Large intestine (tissue), 3 donors: ENCODE results near the gene MAP3K12. TPM values are rescaled to one million over a fixed set of nuclear protein-coding genes. Genes with fewer than 3 reads are reported as not detected.
A peak's percentile ranks its signal among the peaks of the same experiment; 100 is the strongest.

Experiments used
- DNase-seq, 2 donors: peaks; one replicate each; pipeline versions ENCODE4 v3.0.0 to v3.0.0-alpha.2; 2013
- H3K27ac ChIP-seq: one replicate; pipeline ENCODE4 v1.5.1; 2013; ENCODE audit warnings: low read length
- H3K27me3 ChIP-seq: 2 replicates; pipeline ENCODE4 v1.6.1; 2013; ENCODE audit warnings: low read length; ENCODE audit not compliant: control insufficient read depth, insufficient read depth
- H3K36me3 ChIP-seq: 2 replicates; pipeline ENCODE4 v1.6.1; 2013; ENCODE audit warnings: low read length; ENCODE audit not compliant: control insufficient read depth, insufficient read depth
- H3K4me1 ChIP-seq: one replicate; pipeline ENCODE4 v1.6.1; 2013; ENCODE audit warnings: low read length; ENCODE audit not compliant: control insufficient read depth, insufficient read depth
- H3K4me3 ChIP-seq: one replicate; pipeline ENCODE4 v1.5.1; 2013; ENCODE audit warnings: low read length
- H3K9me3 ChIP-seq: one replicate; pipeline ENCODE4 v1.6.1; 2013; ENCODE audit warnings: mild to moderate bottlenecking, low read depth, low read length, moderate library complexity; ENCODE audit not compliant: control insufficient read depth
- WGBS: methylation state at CpG from one replicate; pipeline ENCODE4 v1.1.5; 2013; ENCODE audit warnings: low lambda C conversion rate; ENCODE audit not compliant: insufficient coverage; 5-methylcytosine and 5-hydroxymethylcytosine counted together
- polyA plus RNA-seq: library from polyadenylated mRNA; unstranded; fragments of 120-200 nt; gene quantifications from one replicate; pipeline ENCODE4 v1.2.1, GENCODE V29; 2013

Gene MAP3K12
- polyA plus RNA-seq, 1 donor = 13.7 TPM

GRCh38 chr12:53501615-53502181 lies 2.4 kb upstream of the MAP3K12 start:
- H3K9me3 ChIP-seq = no peaks in the 10 kb centered on the region
- DNase-seq = no peak
- no peaks in the 10 kb centered on the region for H3K27me3 ChIP-seq
- peaks cover 35% of the 10 kb centered on the region for H3K36me3 ChIP-seq
- peaks cover 31% of the 10 kb centered on the region for H3K4me1 ChIP-seq
- no CpG with 5 or more reads among the region's 10 CpGs for WGBS
- H3K4me3 ChIP-seq = peak overlapping the region; percentile 67
- peak overlapping the region; percentile 90 for H3K27ac ChIP-seq

GRCh38 chr12:53500776-53501614 lies 1.7 kb upstream of the MAP3K12 start, which contains the start of gene TARBP2:
Gene TARBP2, plus strand, starts transcription at chr12:53501283. Its CDS starts 126 bp downstream, at chr12:53501409.
- Histone ChIP-seq H3K27ac (peak within 1 kb of the TSS; percentile 90), H3K4me1 (peaks cover 35% of the 10 kb centered on the region), H3K36me3 (peaks cover 28% of the 10 kb centered on the region), H3K9me3 (no peaks in the 10 kb centered on the region), H3K4me3 (peak within 1 kb of the TSS; percentile 67), H3K27me3 (no peaks in the 10 kb centered on the region)
- WGBS = no CpG with 5 or more reads among the region's 74 CpGs
- peak; percentile 99 to 100 for DNase-seq

- Histone ChIP-seq H3K4me3 (peak overlapping the region; percentile 67), H3K36me3 (peaks cover 22% of the 10 kb centered on the region), H3K4me1 (peaks cover 40% of the 10 kb centered on the region), H3K27me3 (no peaks in the 10 kb centered on the region), H3K9me3 (no peaks in the 10 kb centered on the region), H3K27ac (peak overlapping the region; percentile 90)
- no CpG with 5 or more reads among the region's 17 CpGs for WGBS
- peak; percentile 77 to 82 for DNase-seq
Measured at GRCh38 chr12:53500142-53500775, 1.0 kb upstream of the MAP3K12 start.

GRCh38 chr12:53498235-53498630 lies 1.0 kb downstream of the MAP3K12 start:
- no peak overlapping the region for H3K4me3 ChIP-seq
- no CpG with 5 or more reads among the region's 2 CpGs for WGBS
- no peaks in the 10 kb centered on the region for H3K9me3 ChIP-seq
- H3K36me3 ChIP-seq = peaks cover 3% of the 10 kb centered on the region
- peaks cover 54% of the 10 kb centered on the region for H3K4me1 ChIP-seq
- H3K27ac ChIP-seq = no peak overlapping the region
- H3K27me3 ChIP-seq = no peaks in the 10 kb centered on the region
- DNase-seq = no peak

- WGBS = no CpG with 5 or more reads among the region's 3 CpGs
- H3K4me3 ChIP-seq = no peak overlapping the region
- peaks cover 56% of the 10 kb centered on the region for H3K4me1 ChIP-seq
Measured at GRCh38 chr12:53497461-53497860, 1.8 kb downstream of the MAP3K12 start.

GRCh38 chr12:53496752-53497032 lies 2.6 kb downstream of the MAP3K12 start:
- Histone ChIP-seq H3K36me3 (no peaks in the 10 kb centered on the region), H3K27ac (peak overlapping the region; percentile 21), H3K4me1 (peaks cover 54% of the 10 kb centered on the region), H3K4me3 (peak overlapping the region; percentile 16), H3K27me3 (no peaks in the 10 kb centered on the region), H3K9me3 (no peaks in the 10 kb centered on the region)
- no peak for DNase-seq
- no CpG with 5 or more reads among the region's 1 CpG for WGBS

More at GRCh38 chr12:53497461-53497860, 1.8 kb downstream of the MAP3K12 start:
- Histone ChIP-seq H3K27me3 (no peaks in the 10 kb centered on the region), H3K36me3 (no peaks in the 10 kb centered on the region), H3K27ac (no peak overlapping the region), H3K9me3 (no peaks in the 10 kb centered on the region)
- DNase-seq = no peak

GRCh38 chr12:53495903-53496751 lies 3.1 kb downstream of the MAP3K12 start:
- Histone ChIP-seq H3K27me3 (no peaks in the 10 kb centered on the region), H3K27ac (peak overlapping the region; percentile 65), H3K4me1 (peaks cover 52% of the 10 kb centered on the region), H3K36me3 (no peaks in the 10 kb centered on the region), H3K4me3 (peak overlapping the region; percentile 16), H3K9me3 (no peaks in the 10 kb centered on the region)
- no CpG with 5 or more reads among the region's 5 CpGs for WGBS
- peak; percentile 89 to 92 for DNase-seq

- no peaks in the 10 kb centered on the region for H3K27me3 ChIP-seq
- WGBS = no CpG with 5 or more reads among the region's 11 CpGs
- H3K27ac ChIP-seq = peak overlapping the region; percentile 87
- peaks cover 45% of the 10 kb centered on the region for H3K4me1 ChIP-seq
- no peak for DNase-seq
- H3K36me3 ChIP-seq = no peaks in the 10 kb centered on the region
- no peaks in the 10 kb centered on the region for H3K9me3 ChIP-seq
- H3K4me3 ChIP-seq = peak overlapping the region; percentile 77
Measured at GRCh38 chr12:53493610-53494391, 5.5 kb downstream of the MAP3K12 start.

GRCh38 chr12:53492830-53493609 lies 6.2 kb downstream of the MAP3K12 start:
- H3K27ac ChIP-seq = peak overlapping the region; percentile 87
- DNase-seq = peak; percentile 93
- WGBS = 8% methylated on average over 4 of the region's 52 CpGs
- no peaks in the 10 kb centered on the region for H3K9me3 ChIP-seq
- peaks cover 40% of the 10 kb centered on the region for H3K4me1 ChIP-seq
- peak overlapping the region; percentile 77 for H3K4me3 ChIP-seq
- H3K36me3 ChIP-seq = peaks cover 2% of the 10 kb centered on the region
- H3K27me3 ChIP-seq = no peaks in the 10 kb centered on the region
